ENCODE measurements around the gene ZMYND15. TPM values are rescaled to one million over a fixed set of nuclear protein-coding genes. Genes with fewer than 3 reads are reported as not detected.
A peak's percentile ranks its signal among the peaks of the same experiment; 100 is the strongest.

ZMYND15 gene
- total RNA-seq, 1 donor from 2014 or later, result not detected

DNA sequence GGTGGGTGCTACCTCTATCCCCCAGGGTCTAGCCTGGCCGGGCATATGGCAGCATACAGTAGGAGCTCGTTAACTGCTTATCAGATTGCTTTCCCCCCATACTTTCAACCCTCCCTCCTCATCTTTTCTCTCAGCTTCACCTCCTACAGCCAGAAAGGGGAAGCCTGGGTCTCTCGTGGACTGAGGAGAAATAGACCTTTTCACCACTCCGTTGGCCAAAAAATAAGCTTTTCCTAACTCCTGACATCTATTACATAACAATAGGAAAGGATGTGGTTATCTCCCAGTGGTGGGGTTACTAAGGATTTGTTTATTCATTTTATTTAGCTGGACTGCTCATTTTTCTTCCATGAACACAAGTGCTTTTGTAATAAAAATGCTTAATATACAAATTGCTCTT lies 9.1 kb downstream of the ZMYND15 start:
- H3K36me3 Mint-ChIP-seq (ENCODE audit: unreplicated experiment), result no peaks in the 10 kb centered on the region
- DNase-seq, result no peak
- no peak overlapping the region for H3K27ac Mint-ChIP-seq (ENCODE audit: unreplicated experiment)
- no peaks in the 10 kb centered on the region for H3K4me1 Mint-ChIP-seq (ENCODE audit: low read depth, unreplicated experiment)
- H3K9me3 Mint-ChIP-seq (ENCODE audit: unreplicated experiment), result peaks cover 4% of the 10 kb centered on the region
- H3K27me3 Mint-ChIP-seq (ENCODE audit: unreplicated experiment), result peaks cover 5% of the 10 kb centered on the region
- TF ChIP-seq, protein P1, sequence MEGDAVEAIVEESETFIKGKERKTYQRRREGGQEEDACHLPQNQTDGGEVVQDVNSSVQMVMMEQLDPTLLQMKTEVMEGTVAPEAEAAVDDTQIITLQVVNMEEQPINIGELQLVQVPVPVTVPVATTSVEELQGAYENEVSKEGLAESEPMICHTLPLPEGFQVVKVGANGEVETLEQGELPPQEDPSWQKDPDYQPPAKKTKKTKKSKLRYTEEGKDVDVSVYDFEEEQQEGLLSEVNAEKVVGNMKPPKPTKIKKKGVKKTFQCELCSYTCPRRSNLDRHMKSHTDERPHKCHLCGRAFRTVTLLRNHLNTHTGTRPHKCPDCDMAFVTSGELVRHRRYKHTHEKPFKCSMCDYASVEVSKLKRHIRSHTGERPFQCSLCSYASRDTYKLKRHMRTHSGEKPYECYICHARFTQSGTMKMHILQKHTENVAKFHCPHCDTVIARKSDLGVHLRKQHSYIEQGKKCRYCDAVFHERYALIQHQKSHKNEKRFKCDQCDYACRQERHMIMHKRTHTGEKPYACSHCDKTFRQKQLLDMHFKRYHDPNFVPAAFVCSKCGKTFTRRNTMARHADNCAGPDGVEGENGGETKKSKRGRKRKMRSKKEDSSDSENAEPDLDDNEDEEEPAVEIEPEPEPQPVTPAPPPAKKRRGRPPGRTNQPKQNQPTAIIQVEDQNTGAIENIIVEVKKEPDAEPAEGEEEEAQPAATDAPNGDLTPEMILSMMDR (IDR thresholded peaks at IDR 0.05; ENCODE audit: partially characterized antibody, unreplicated experiment), result no peak
- no peak overlapping the region for H3K4me3 Mint-ChIP-seq (ENCODE audit: unreplicated experiment)

DNA sequence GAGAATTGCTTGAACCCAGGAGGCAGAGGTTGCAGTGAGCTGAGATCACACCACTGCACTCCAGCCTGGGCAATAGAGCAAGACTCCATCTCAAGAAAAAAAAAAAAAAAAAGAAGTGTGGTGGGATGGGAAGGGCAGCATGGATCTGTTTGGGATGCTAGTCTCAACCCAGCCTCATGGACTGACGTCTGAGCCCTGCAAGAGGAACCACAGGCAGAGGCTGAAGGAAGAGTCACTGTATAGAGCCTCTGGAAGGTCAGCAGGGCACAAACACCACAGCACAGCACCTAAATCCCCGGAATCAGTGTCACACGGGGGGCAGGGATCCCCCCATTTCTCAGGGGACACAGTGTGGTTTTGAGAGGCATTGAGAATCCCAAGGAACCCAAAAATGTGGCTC lies 11.0 kb downstream of the ZMYND15 start:
- TF ChIP-seq, protein P1 (IDR thresholded peaks at IDR 0.05; ENCODE audit: partially characterized antibody, unreplicated experiment), result no peak
- H3K27ac Mint-ChIP-seq (ENCODE audit: unreplicated experiment), result no peak overlapping the region
- no peaks in the 10 kb centered on the region for H3K36me3 Mint-ChIP-seq (ENCODE audit: unreplicated experiment)
- DNase-seq, result no peak
- no peaks in the 10 kb centered on the region for H3K4me1 Mint-ChIP-seq (ENCODE audit: low read depth, unreplicated experiment)
- H3K9me3 Mint-ChIP-seq (ENCODE audit: unreplicated experiment), result peaks cover 5% of the 10 kb centered on the region
- H3K27me3 Mint-ChIP-seq (ENCODE audit: unreplicated experiment), result no peaks in the 10 kb centered on the region
- no peak overlapping the region for H3K4me3 Mint-ChIP-seq (ENCODE audit: unreplicated experiment)

DNA sequence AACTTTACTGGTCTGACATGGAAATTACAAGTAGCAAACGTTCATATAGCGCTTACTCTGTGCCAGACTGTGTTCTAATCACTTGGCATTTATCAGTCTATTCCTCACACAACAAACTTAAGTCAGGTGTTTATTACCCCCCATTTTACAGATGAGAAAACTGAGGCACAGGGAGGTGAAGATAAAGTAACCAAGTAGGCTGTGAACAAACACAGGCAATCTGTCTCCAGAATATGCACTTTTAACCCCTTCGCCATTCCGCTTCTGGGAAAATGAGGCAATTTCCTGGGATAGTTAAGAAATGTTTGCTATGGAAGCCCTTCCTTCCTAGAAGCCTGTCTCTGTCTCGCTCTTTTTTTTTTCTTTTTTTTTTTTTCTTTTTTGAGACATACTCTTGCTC lies 12.3 kb downstream of the ZMYND15 start:
- DNase-seq, result no peak
- Mint-ChIP-seq H3K27ac (ENCODE audit: unreplicated experiment) (peak overlapping the region; percentile 6), H3K9me3 (ENCODE audit: unreplicated experiment) (peaks cover 5% of the 10 kb centered on the region), H3K27me3 (ENCODE audit: unreplicated experiment) (no peaks in the 10 kb centered on the region), H3K36me3 (ENCODE audit: unreplicated experiment) (no peaks in the 10 kb centered on the region), H3K4me1 (ENCODE audit: low read depth, unreplicated experiment) (no peaks in the 10 kb centered on the region), H3K4me3 (ENCODE audit: unreplicated experiment) (no peak overlapping the region)
- TF ChIP-seq, protein P1 (IDR thresholded peaks at IDR 0.05; ENCODE audit: partially characterized antibody, unreplicated experiment), result no peak

DNA sequence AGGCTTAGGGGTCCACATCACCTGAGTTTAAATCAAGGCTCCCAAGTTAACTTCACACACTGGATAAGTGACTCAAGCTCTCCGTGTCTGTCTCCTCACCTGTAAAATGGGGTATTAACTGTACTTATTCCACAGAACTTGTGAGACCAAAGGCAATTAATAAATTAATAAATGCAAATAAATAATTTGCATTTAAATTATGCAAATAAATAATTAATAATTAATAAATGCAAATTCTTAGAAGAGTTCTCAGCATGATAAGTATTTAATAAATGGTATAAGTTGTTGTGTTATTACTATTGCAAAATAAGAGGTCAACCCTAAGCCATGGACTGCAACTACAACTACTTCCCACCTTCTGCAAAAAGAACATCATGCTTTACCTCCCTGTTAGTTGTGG lies 13.8 kb downstream of the ZMYND15 start:
- Mint-ChIP-seq H3K4me1 (ENCODE audit: low read depth, unreplicated experiment) (no peaks in the 10 kb centered on the region), H3K4me3 (ENCODE audit: unreplicated experiment) (no peak overlapping the region), H3K27ac (ENCODE audit: unreplicated experiment) (no peak overlapping the region), H3K9me3 (ENCODE audit: unreplicated experiment) (peaks cover 5% of the 10 kb centered on the region), H3K27me3 (ENCODE audit: unreplicated experiment) (no peaks in the 10 kb centered on the region), H3K36me3 (ENCODE audit: unreplicated experiment) (no peaks in the 10 kb centered on the region)
- TF ChIP-seq, protein P1 (IDR thresholded peaks at IDR 0.05; ENCODE audit: partially characterized antibody, unreplicated experiment), result no peak
- no peak for DNase-seq

DNA sequence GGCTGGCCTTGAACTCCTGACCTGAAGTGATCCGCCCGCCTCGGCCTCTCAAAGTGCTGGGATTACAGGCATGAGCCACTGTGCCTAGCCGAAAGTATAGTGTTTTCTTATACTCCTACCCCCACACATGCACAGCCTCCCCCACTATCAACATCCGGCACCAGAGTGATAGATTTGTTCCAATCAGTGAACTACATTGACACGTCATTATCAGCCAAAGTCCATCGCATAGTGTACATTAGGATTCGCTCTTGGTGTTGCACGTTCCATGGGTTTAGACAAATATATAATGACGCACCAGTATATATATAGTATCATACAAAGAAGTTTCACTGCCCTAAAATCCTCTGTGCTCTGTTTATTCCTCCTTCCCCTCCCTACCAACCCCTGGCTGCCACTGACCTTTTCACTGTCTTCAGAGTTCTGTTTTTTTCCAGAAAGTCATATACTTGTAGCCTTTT lies 20.2 kb downstream of the ZMYND15 start:
- H3K4me1 Mint-ChIP-seq (ENCODE audit: low read depth, unreplicated experiment), result no peaks in the 10 kb centered on the region

More for the DNA sequence above, 20.2 kb downstream of the ZMYND15 start:
- no peak overlapping the region for H3K27ac Mint-ChIP-seq (ENCODE audit: unreplicated experiment)
- TF ChIP-seq, protein P1 (IDR thresholded peaks at IDR 0.05; ENCODE audit: partially characterized antibody, unreplicated experiment), result no peak
- peaks cover 2% of the 10 kb centered on the region for H3K27me3 Mint-ChIP-seq (ENCODE audit: unreplicated experiment)
- DNase-seq, result no peak
- peaks cover 2% of the 10 kb centered on the region for H3K9me3 Mint-ChIP-seq (ENCODE audit: unreplicated experiment)
- no peaks in the 10 kb centered on the region for H3K36me3 Mint-ChIP-seq (ENCODE audit: unreplicated experiment)
- H3K4me3 Mint-ChIP-seq (ENCODE audit: unreplicated experiment), result no peak overlapping the region

Data from glutamatergic neuron (in vitro differentiated cells).